Heart right ventricle (tissue), 16 donors: ENCODE measurements around the gene KATNBL1. TPM values are rescaled to one million over a fixed set of nuclear protein-coding genes. Genes with fewer than 3 reads are reported as not detected.
A peak's percentile ranks its signal among the peaks of the same experiment; 100 is the strongest.

Experiments used
- ATAC-seq, 8 donors: fragments of 200-7000 bp; cut with Tn5 transposase; one replicate each; pipeline ENCODE4 v1.9.1; 2020; ENCODE audit warnings: mild to moderate bottlenecking in 8 of 8, moderate library complexity in 8 of 8, moderate number of reproducible peaks in 1 of 8
- DNase-seq, 2 donors: peaks; one replicate each; pipeline ENCODE4 v3.0.0-alpha.2; 2020
- H3K27ac ChIP-seq, 10 donors: fragments of 200-600 bp; sonication (generic) in 2 of 10; one replicate each; pipeline versions ENCODE4 v1.5.0 to v1.8.0; 2020 to 2022; ENCODE audit warnings: mild to moderate bottlenecking in 3 of 10
- H3K27me3 ChIP-seq, 7 donors: fragments of 200-600 bp; one replicate each; pipeline ENCODE4 v1.8.0; 2021 to 2022; ENCODE audit warnings: mild to moderate bottlenecking in 2 of 7
- H3K36me3 ChIP-seq, 9 donors: fragments of 200-600 bp; sonication (generic) in 1 of 9; one replicate each; pipeline versions ENCODE4 v1.5.0 to v1.8.0; 2020 to 2022; ENCODE audit warnings: mild to moderate bottlenecking in 2 of 9
- H3K4me1 ChIP-seq, 9 donors: fragments of 200-600 bp; sonication (generic) in 1 of 9; one replicate each; pipeline versions ENCODE4 v1.5.0 to v1.8.0; 2020 to 2022; ENCODE audit warnings: mild to moderate bottlenecking in 4 of 9
- H3K4me3 ChIP-seq, 10 donors: fragments of 200-600 bp; sonication (generic) in 2 of 10; one replicate each; pipeline versions ENCODE4 v1.5.0 to v1.8.0; 2020 to 2022; ENCODE audit warnings: mild to moderate bottlenecking in 7 of 10, moderate library complexity in 2 of 10
- H3K9me3 ChIP-seq, 11 donors: fragments of 200-600 bp in 10 of 11; sonication (generic) in 2 of 11; one replicate each; pipeline versions ENCODE4 v1.5.0 to v1.8.0; 2013 to 2022; ENCODE audit warnings: mild to moderate bottlenecking in 2 of 11, control low read depth in 1 of 11, moderate library complexity in 1 of 11
- CTCF ChIP-seq, 9 donors: fragments of 200-600 bp; sonication (generic) in 2 of 9; IDR thresholded peaks; one replicate each; pipeline versions ENCODE4 v1.5.0 to v1.8.0; 2021 to 2022; ENCODE audit warnings: antibody characterized with exemption in 9 of 9, mild to moderate bottlenecking in 5 of 9, moderate library complexity in 1 of 9
- WGBS, 2 donors: extraction: QIAGEN DNeasy Blood & Tissue Kit; methylation state at CpG; one replicate each; pipeline ENCODE4 v1.1.7; 2013; ENCODE audit warnings: inconsistent platforms in 1 of 2; 5-methylcytosine and 5-hydroxymethylcytosine counted together
- intact Hi-C, 10 donors: fragments of 100-400 bp; cut with DNase I; formaldehyde crosslinking; loops; one replicate each; pipeline versions ENCODE4 v1.11.1 to v1.14.2; 2022
- polyA plus RNA-seq, 2 donors: library from polyadenylated mRNA; stranded (reverse); fragments of 200-250 nt; gene quantifications; one replicate each; pipeline ENCODE4 v1.2.3, GENCODE V29; 2013
- total RNA-seq, 10 donors: library from RNA; stranded (reverse); fragmentation: NEBNext Ultra II Directional in 3 of 10; extraction: Animal tissue kit (Norgen Biotek cat#: 25700) in 3 of 10; gene quantifications; one replicate each; pipeline versions ENCODE4 v1.2.1 to v1.2.4, GENCODE V29; 2021 to 2023
- donor health status: Arrhythmogenic right ventricular cardiomyopathy.
- donor health status: ischemic (EF 13 %, LVEDD 7.1; RV severe dilation, severe dysfunction).
- donor health status: healthy with polysubstance abuse.
- donor health status: DM: no; HTN: yes; CAD: no.
- donor health status: DM: no; HTN: no; CAD: no.
- donor health status: ischemic (EF 25% LVEDD 6.9; RV normal size, moderate dysfunction).
- donor health status: ischemic (EF 25% LVEDD 5.7; RV mildly dilated, moderate dysfunction).
- donor health status: healthy.
- donor health status: DM: yes; HTN: yes; CAD: no.
- donor health status: Ischemic cardiomyopathy.
- donor health status: ischemic (EF 35%, LVEDD 5.7; RV mildly dilated, moderate dysfunction).
- donor health status: nonischemic (EF 11% LVEDD 7.7; RV severe dilation, severe dysfunction).
- donor health status: DM: yes; HTN: yes; CAD: no.
- donor health status: PGD.
- donor health status: ischemic (EF 29% LVEDD 5.4; RV normal size, mild dysfunction).
- donor health status: nonischemic (EF 23%, LVEDD 6.1; RV moderate dilation, normal function).

Gene KATNBL1
- total and polyA plus RNA-seq, 12 donors = 10.6 to 41.6 (median 17.4) TPM

GRCh38 chr15:34233614-34234013, 23.7 kb upstream of the KATNBL1 start:
- no peak for ATAC-seq
- Histone ChIP-seq H3K27ac (no peak overlapping the region), H3K27me3 (no peaks in the 10 kb centered on the region), H3K36me3 (peaks cover 0 to 100% (median 62%) of the 10 kb centered on the region in 9 donors), H3K4me1 (no peaks in the 10 kb centered on the region), H3K4me3 (no peak overlapping the region), H3K9me3 (no peaks in the 10 kb centered on the region)
- intact Hi-C loops = no loop called here
- no peak for DNase-seq
- TF ChIP-seq CTCF (IDR thresholded peaks at IDR 0.05) = no peak
- 81 to 85% methylated on average over 6 of the region's 6 CpGs for WGBS, 2 donors

- Histone ChIP-seq H3K27me3 (no peaks in the 10 kb centered on the region), H3K4me1 (peaks cover 3 to 26% (median 19%) of the 10 kb centered on the region in 9 donors), H3K36me3 (peaks cover 0 to 29% (median 7%) of the 10 kb centered on the region in 9 donors), H3K4me3 (peak overlapping the region; percentile 62 to 94 (median 82)), H3K27ac (peak overlapping the region; percentile 76 to 97 (median 94)), H3K9me3 (no peaks in the 10 kb centered on the region)
- 39 to 52% methylated on average over 24 of the region's 24 CpGs for WGBS, 2 donors
- TF ChIP-seq CTCF (IDR thresholded peaks at IDR 0.05) = no peak
- ATAC-seq (peak in 7 of 8 donors; percentile 4 to 44 (median 17)), DNase-seq (peak in 1 of 2 donors; percentile 5)
- intact Hi-C loops = loop anchor here in 7 of 10 donors (1.0 to 5.0 kb wide), 6 partner anchors 14 to 123 kb away; partner anchors contain the start of genes EMC7 (in 6 of the 7), PGBD4 (in 5 of the 7), KATNBL1 (in 1 of the 7) and NOP10 (in 1 of the 7)
These were observed 14.2 kb upstream of the KATNBL1 start for GRCh38 chr15:34223904-34224596.

- DNase-seq (no peak), ATAC-seq (no peak)
- Histone ChIP-seq H3K27ac (no peak overlapping the region), H3K9me3 (no peaks in the 10 kb centered on the region), H3K4me1 (no peaks in the 10 kb centered on the region), H3K36me3 (no peaks in the 10 kb centered on the region), H3K4me3 (no peak overlapping the region), H3K27me3 (no peaks in the 10 kb centered on the region)
- WGBS, 2 donors = 85 to 88% methylated on average over 7 of the region's 7 CpGs
- intact Hi-C loops = loop anchor here in 2 of 10 donors (10.0 kb wide), 1 partner anchor 103 kb away; no protein-coding TSS in a partner anchor
- no peak for TF ChIP-seq CTCF (IDR thresholded peaks at IDR 0.05)
These were observed 7.8 kb upstream of the KATNBL1 start for GRCh38 chr15:34217587-34218225.

GRCh38 chr15:34216527-34217270, 6.8 kb upstream of the KATNBL1 start:
- no peak for ATAC-seq

More at GRCh38 chr15:34216527-34217270, 6.8 kb upstream of the KATNBL1 start:
- intact Hi-C loops = loop anchor here in 2 of 10 donors (10.0 kb wide), 1 partner anchor 102 kb away; no protein-coding TSS in a partner anchor
- TF ChIP-seq CTCF (IDR thresholded peaks at IDR 0.05) = no peak
- H3K36me3 ChIP-seq = no peaks in the 10 kb centered on the region
- DNase-seq = no peak
- H3K27ac ChIP-seq = no peak overlapping the region
- H3K4me1 ChIP-seq = no peaks in the 10 kb centered on the region
- no peaks in the 10 kb centered on the region for H3K27me3 ChIP-seq
- no peak overlapping the region for H3K4me3 ChIP-seq
- H3K9me3 ChIP-seq = no peaks in the 10 kb centered on the region
